GM12878 (cell line): ENCODE measurements around the gene ANO2. TPM values are rescaled to one million over a fixed set of nuclear protein-coding genes. Genes with fewer than 3 reads are reported as not detected.

Source experiments
- ATAC-seq: fragments of 200-7000 bp; cut with Tn5 transposase; 3 replicates; pipeline ENCODE4 v1.9.1; 2020; ENCODE audit warnings: mild to moderate bottlenecking, moderate library complexity
- BruUV-seq: library from RNA; stranded (reverse); fragments of 400-500 nt; replicated peaks from 2 replicates; lab custom pipeline; 2021; lab: Mats Ljungman, UMichigan
- CTCF ChIA-PET: fragments of 300-600 bp; sonication (Branson Sonifier 250); formaldehyde crosslinking; extraction: SDS; loops from one replicate; lab custom pipeline; 2021; ENCODE audit warnings: inconsistent platforms; lab: Yijun Ruan, JAX
- POLR2A ChIA-PET: fragments of 350-600 bp; formaldehyde crosslinking; extraction: SDS; loops from one replicate; lab custom pipeline; 2021; ENCODE audit warnings: inconsistent platforms; lab: Charles Lee
- RAD21 ChIA-PET: fragments of 300-600 bp; sonication (Branson Sonifier 250); formaldehyde crosslinking; loops from one replicate; lab custom pipeline; 2023; ENCODE audit warnings: antibody characterized with exemption; ENCODE audit not compliant: unreplicated experiment; lab: Charles Lee
- SMC1A ChIA-PET: fragments of 300-600 bp; sonication (Branson Sonifier 250); formaldehyde crosslinking; loops from one replicate; lab custom pipeline; 2023; ENCODE audit not compliant: unreplicated experiment, uncharacterized antibody; lab: Charles Lee
- DNase-seq: peaks from one replicate; pipeline ENCODE4 v3.0.0-alpha.2; 2011; ENCODE audit warnings: low read depth, low spot score
- FAIRE-seq: peaks from 3 replicates; lab custom pipeline; 2011; peaks lifted over from hg19 to GRCh38; lab: Jason Lieb, UNC
- H2AFZ ChIP-seq: 2 replicates; pipeline ENCODE4 v1.6.0; 2011; ENCODE audit warnings: low read depth, low read length, control low read depth; ENCODE audit not compliant: control insufficient read depth
- H3K27ac ChIP-seq: 2 replicates; pipeline ENCODE4 v1.5.1; 2011; ENCODE audit warnings: control low read depth; ENCODE audit not compliant: control insufficient read depth, insufficient read depth
- H3K27me3 ChIP-seq, 2 experiments: replicated peaks in 1 of 2; 2 replicates each; pipeline versions ENCODE4 v1.6.0 to v1.6.1; 2011; ENCODE audit warnings: low read length in 1 of 2; ENCODE audit not compliant: control insufficient read depth in 2 of 2, insufficient read depth in 2 of 2
- H3K36me3 ChIP-seq, 2 experiments: 2 replicates each; pipeline ENCODE4 v1.5.1; 2011; ENCODE audit warnings: low read length in 1 of 2; ENCODE audit not compliant: control insufficient read depth in 2 of 2, insufficient read depth in 2 of 2
- H3K4me1 ChIP-seq: 2 replicates; pipeline ENCODE4 v1.6.1; 2011; ENCODE audit warnings: mild to moderate bottlenecking, low read length, moderate library complexity, mixed read lengths; ENCODE audit not compliant: control insufficient read depth, insufficient read depth
- H3K4me2 ChIP-seq: 2 replicates; pipeline ENCODE4 v1.6.0; 2011; ENCODE audit warnings: control low read depth; ENCODE audit not compliant: control insufficient read depth, insufficient read depth
- H3K4me3 ChIP-seq: fragments of 200-600 bp; sonication (generic); 2 replicates; pipeline ENCODE4 v1.5.1; 2016
- H3K79me2 ChIP-seq: 2 replicates; pipeline ENCODE4 v1.6.0; 2011; ENCODE audit warnings: low read length; ENCODE audit not compliant: control insufficient read depth, insufficient read depth
- H3K9ac ChIP-seq: 2 replicates; pipeline ENCODE4 v1.8.0; 2011; ENCODE audit warnings: low read length, control low read depth, mixed read lengths; ENCODE audit not compliant: control insufficient read depth, insufficient read depth
- H3K9me3 ChIP-seq: replicated peaks from 3 replicates; pipeline ENCODE4 v1.5.1; 2011; ENCODE audit warnings: mild to moderate bottlenecking, low read length; ENCODE audit not compliant: control insufficient read depth, insufficient read depth
- H4K20me1 ChIP-seq: 2 replicates; pipeline ENCODE4 v1.6.0; 2011; ENCODE audit not compliant: control insufficient read depth, insufficient read depth
- FOXK2 ChIP-seq: fragments of 450-650 bp; IDR thresholded peaks from 2 replicates; pipeline ENCODE4 v1.6.1; 2017; ENCODE audit warnings: mild to moderate bottlenecking, moderate library complexity
- PBX3 ChIP-seq: IDR thresholded peaks from 2 replicates; pipeline ENCODE4 v1.6.1; 2011; ENCODE audit warnings: mild to moderate bottlenecking, low read depth, low read length, moderate library complexity; ENCODE audit not compliant: insufficient replicate concordance
- POU2F2 ChIP-seq: IDR thresholded peaks from 3 replicates; pipeline ENCODE4 v1.6.1; 2011; ENCODE audit warnings: low read depth, mild to moderate bottlenecking, low read length, borderline replicate concordance
- REST ChIP-seq: IDR thresholded peaks from 2 replicates; pipeline ENCODE4 v1.6.1; 2012; ENCODE audit warnings: mild to moderate bottlenecking, low read depth, low read length
- SIN3A ChIP-seq: IDR thresholded peaks from 2 replicates; pipeline ENCODE4 v1.6.1; 2012; ENCODE audit warnings: low read depth, low read length, improper control_type of control experiment
- SMC3 ChIP-seq: IDR thresholded peaks from 2 replicates; pipeline ENCODE4 v1.6.1; 2011; ENCODE audit warnings: low read length, improper control_type of control experiment, borderline replicate concordance
- STAT3 ChIP-seq: IDR thresholded peaks from 2 replicates; pipeline ENCODE4 v1.6.1; 2011; ENCODE audit warnings: low read depth, low read length, improper control_type of control experiment
- ZBED1 ChIP-seq: IDR thresholded peaks from 2 replicates; pipeline ENCODE4 v1.6.1; 2016; ENCODE audit warnings: borderline replicate concordance
- WGBS: methylation state at CpG from one replicate; pipeline ENCODE4 v1.1.6; 2016; ENCODE audit warnings: low lambda C conversion rate; ENCODE audit not compliant: insufficient replicate concordance, insufficient coverage; ENCODE audit errors: missing lambda C conversion rate; 5-methylcytosine and 5-hydroxymethylcytosine counted together
- in situ Hi-C: fragments of 300-500 bp; cut with MboI; formaldehyde crosslinking; loops from 9 replicates; pipeline ENCODE4 v1.14.3; 2018; ENCODE audit warnings: mixed read lengths
- intact Hi-C: fragments of 100-400 bp; cut with micrococcal nuclease; formaldehyde crosslinking; loops from one replicate; pipeline ENCODE4 v1.14.2; 2022; ENCODE audit not compliant: unreplicated experiment
- polyA plus RNA-seq, 11 experiments: library from polyadenylated mRNA; depleted of rRNA in 4 of 11; unstranded in 6 of 11; stranded (reverse) in 5 of 11; fragments of >200 nt; fragmentation: Nextera tagmentation in 4 of 11; fragmentation: Illumina TruSeq in 1 of 11; extraction: Ambion mirVana in 4 of 11; extraction: Trizol in 1 of 11; gene quantifications; 1 replicate in 1 of 11; 2 replicates in 10 of 11; pipeline versions ENCODE4 v1.2.1 to v1.2.3, GENCODE V29; 2011 to 2016; ENCODE audit warnings: inconsistent platforms in 2 of 11, missing spikeins in 2 of 11, low read depth in 1 of 11
- total RNA-seq, 4 experiments: library from RNA; depleted of rRNA in 3 of 4; stranded (reverse); fragments of >200 nt in 3 of 4; fragmentation: Illumina TruSeq in 1 of 4; extraction: Trizol in 1 of 4; gene quantifications; 2 replicates each; pipeline versions ENCODE4 v1.2.1 to v1.2.3, GENCODE V29; 2013 to 2021

Gene ANO2
- total and polyA plus RNA-seq, 10 of the 15 experiments (the other 5 are each of a cell fraction or from before 2014, with no cell fraction given) = not detected

GRCh38 chr12:5884866-5885265 is 60.2 kb downstream of the ANO2 start:
- ChIA-PET POLR2A (no interaction called here), CTCF (no interaction called here)
- TF ChIP-seq SIN3A = no peak
- TF ChIP-seq PBX3 = no peak
- no peak for TF ChIP-seq REST
- TF ChIP-seq SMC3 = no peak
- no peak for TF ChIP-seq ZBED1
- no peak for TF ChIP-seq STAT3
- TF ChIP-seq FOXK2 = no peak
- TF ChIP-seq POU2F2 = no peak

More at GRCh38 chr12:5884866-5885265, 60.2 kb downstream of the ANO2 start:
- ATAC-seq (no peak), DNase-seq (no peak), FAIRE-seq (no peak)
- SMC1A ChIA-PET = no interaction called here
- no TSS peak for BruUV-seq
- Histone ChIP-seq H3K4me2 (no peak overlapping the region), H3K4me3 (no peak overlapping the region), H3K27ac (no peak overlapping the region), H3K4me1 (no peaks in the 10 kb centered on the region), H3K9ac (no peak overlapping the region), H3K27me3 (peaks cover 0 to 2% of the 10 kb centered on the region in 2 experiments; a peak in 2 of 4 replicates), H3K36me3 (no peaks in the 10 kb centered on the region), H3K9me3 (no peaks in the 10 kb centered on the region), H3K79me2 (no peaks in the 10 kb centered on the region), H2AFZ (no peak overlapping the region), H4K20me1 (no peaks in the 10 kb centered on the region; the same call in 1 of the 2 replicates)
- in situ Hi-C loops = no loop called here
- RAD21 ChIA-PET = no interaction called here
- intact Hi-C loops = no loop called here
- 28% methylated on average over 3 of the region's 3 CpGs for WGBS
